AG04450 (cell line): ENCODE measurements around the gene HCFC2. TPM values are rescaled to one million over a fixed set of nuclear protein-coding genes. Genes with fewer than 3 reads are reported as not detected.

ENCODE experiments used
- CTCF ChIA-PET: fragments of 300-600, 350-600 bp; formaldehyde crosslinking; extraction: SDS; loops from one replicate; lab custom pipeline; 2022; ENCODE audit warnings: antibody characterized with exemption, inconsistent platforms; lab: Charles Lee
- POLR2A ChIA-PET: fragments of 350-600 bp; formaldehyde crosslinking; extraction: SDS; loops from one replicate; lab custom pipeline; 2021; ENCODE audit warnings: antibody characterized with exemption, inconsistent platforms; lab: Yijun Ruan, JAX
- DNase-seq: peaks from one replicate; pipeline ENCODE4 v3.0.0-alpha.2; 2011; ENCODE audit warnings: low read depth, low spot score
- H3K27ac ChIP-seq: one replicate; pipeline ENCODE4 v1.5.1; 2012; ENCODE audit warnings: low read depth, low read length, control low read depth
- H3K27me3 ChIP-seq: one replicate; pipeline ENCODE4 v1.6.0; 2012; ENCODE audit warnings: low read length; ENCODE audit not compliant: control insufficient read depth, insufficient read depth
- H3K4me3 ChIP-seq: 2 replicates; pipeline ENCODE4 v1.5.1; 2011; ENCODE audit warnings: mild to moderate bottlenecking, low read depth, low read length, control low read depth
- H3K9me3 ChIP-seq: 2 replicates; pipeline ENCODE4 v1.5.1; 2012; ENCODE audit warnings: low read length; ENCODE audit not compliant: control insufficient read depth, insufficient read depth
- CTCF ChIP-seq: IDR thresholded peaks from 2 replicates; pipeline ENCODE4 v1.5.1; 2011; ENCODE audit warnings: low read depth, low read length, control low read depth, inconsistent platforms
- polyA plus RNA-seq: library from polyadenylated mRNA; depleted of rRNA; stranded (reverse); fragments of >200 nt; gene quantifications from 2 replicates; pipeline ENCODE4 v1.2.3, GENCODE V29; 2011

The HCFC2 gene
- polyA plus RNA-seq, 1 experiment: 31.4 TPM

DNA sequence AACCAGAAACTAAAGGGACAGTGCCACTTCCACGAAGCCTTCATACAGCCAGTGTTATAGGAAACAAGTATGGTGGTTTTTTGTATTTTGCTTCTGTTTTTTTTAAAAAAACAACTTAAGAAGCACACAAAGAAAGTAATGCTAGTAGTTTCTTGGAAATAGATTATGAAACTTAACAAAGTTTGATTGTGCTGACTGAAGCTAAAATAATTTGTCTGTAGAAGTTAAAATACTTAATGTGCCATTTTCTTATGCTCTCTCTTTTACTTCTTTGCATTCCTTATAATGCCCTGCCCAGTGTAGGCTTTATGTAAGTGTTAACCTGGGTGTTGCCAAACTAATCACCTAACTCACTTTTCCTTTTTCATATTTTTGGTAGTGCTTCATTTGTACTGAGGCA lies 16.4 kb downstream of the HCFC2 start:
- TF ChIP-seq CTCF: no peak
- ChIA-PET POLR2A (no interaction called here), CTCF (no interaction called here)

DNA sequence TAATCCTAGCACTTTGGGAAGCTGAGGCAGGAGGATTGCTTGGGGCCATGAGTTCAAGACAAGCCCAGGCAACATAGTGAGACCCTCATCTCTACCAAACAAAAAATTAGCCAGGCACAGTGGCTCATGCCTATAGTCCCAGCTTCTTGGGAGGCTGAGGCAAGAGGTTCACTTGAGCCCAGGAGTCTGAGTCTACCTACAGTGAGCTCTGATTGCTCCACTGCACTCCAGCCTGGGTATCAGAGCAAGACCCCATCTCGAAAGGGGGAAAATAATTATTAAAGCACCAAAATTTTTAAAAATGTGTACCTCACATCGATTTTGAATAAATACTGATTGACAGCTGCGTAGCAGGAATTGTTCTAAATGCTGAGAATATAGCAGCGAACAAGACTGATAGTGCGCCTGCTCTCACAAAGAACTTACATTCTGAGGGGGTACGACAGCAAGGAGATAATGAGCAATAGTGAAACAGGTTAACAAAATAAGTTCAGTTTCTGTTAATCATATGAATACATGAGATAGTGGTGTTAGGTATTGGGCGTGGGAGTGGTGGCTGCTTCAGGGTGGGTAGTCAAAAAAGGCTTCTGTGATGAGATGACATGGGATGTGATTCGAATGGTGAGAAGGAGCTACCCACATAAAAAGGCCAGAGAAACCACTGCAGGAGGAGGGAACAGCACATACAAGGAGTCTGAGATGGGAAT lies 19.6 kb downstream of the HCFC2 start:
- CTCF ChIA-PET: interaction anchor here (0.6 to 3.1 kb wide), 2 partner anchors 25 to 1248 kb away, joined by 4 to 16 read pairs; no protein-coding TSS in a partner anchor
- no peaks in the 10 kb centered on the region for H3K27me3 ChIP-seq
- POLR2A ChIA-PET: interaction anchor here (0.9 kb wide), 1 partner anchor 118 kb away, joined by 3 read pairs; the partner anchor contains the start of gene TDG

More for the DNA sequence above, 16.4 kb downstream of the HCFC2 start:
- Histone ChIP-seq H3K27ac (no peak overlapping the region), H3K4me3 (no peak overlapping the region), H3K27me3 (no peaks in the 10 kb centered on the region), H3K9me3 (no peaks in the 10 kb centered on the region)
- DNase-seq: no peak

GRCh38 chr12:104090685-104091084 lies 26.4 kb downstream of the HCFC2 start:
- Histone ChIP-seq H3K27me3 (no peaks in the 10 kb centered on the region), H3K9me3 (no peaks in the 10 kb centered on the region), H3K27ac (no peak overlapping the region), H3K4me3 (no peak overlapping the region)
- no peak for DNase-seq
- ChIA-PET POLR2A (no interaction called here), CTCF (interaction anchor here (3.4 kb wide), 1 partner anchor 18 kb away, joined by 23 read pairs; no protein-coding TSS in a partner anchor)
- no peak for TF ChIP-seq CTCF

More for the DNA sequence above, 19.6 kb downstream of the HCFC2 start:
- Histone ChIP-seq H3K4me3 (no peak overlapping the region), H3K27ac (no peak overlapping the region), H3K9me3 (no peaks in the 10 kb centered on the region)
- no peak for TF ChIP-seq CTCF
- no peak for DNase-seq

DNA sequence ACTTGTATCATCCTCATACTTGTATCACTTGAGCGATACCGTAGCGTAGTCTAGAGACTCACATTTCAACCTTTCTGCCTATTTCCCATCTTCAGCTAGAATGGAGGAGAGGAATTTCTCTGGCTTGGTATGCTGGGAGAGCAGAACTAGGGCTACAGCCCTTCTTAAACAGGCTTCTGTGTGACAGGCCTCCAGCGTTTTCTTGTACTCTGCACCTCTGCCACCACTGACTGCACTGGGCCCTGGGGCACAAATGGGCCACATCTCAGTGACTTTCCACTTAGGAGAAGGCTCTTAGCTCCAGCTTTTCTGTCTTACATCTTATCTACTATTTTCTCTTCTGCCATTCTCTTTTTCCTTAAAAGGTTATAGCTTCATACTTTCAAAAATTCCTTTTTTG lies 26.8 kb downstream of the HCFC2 start:
- Histone ChIP-seq H3K4me3 (no peak overlapping the region), H3K27ac (no peak overlapping the region), H3K9me3 (no peaks in the 10 kb centered on the region), H3K27me3 (no peaks in the 10 kb centered on the region)
- ChIA-PET POLR2A (no interaction called here), CTCF (interaction anchor here (0.6 to 3.4 kb wide), 3 partner anchors 16 to 99 kb away, joined by 3 to 23 read pairs (median 4); no protein-coding TSS in a partner anchor)
- no peak for DNase-seq
- TF ChIP-seq CTCF: no peak

DNA sequence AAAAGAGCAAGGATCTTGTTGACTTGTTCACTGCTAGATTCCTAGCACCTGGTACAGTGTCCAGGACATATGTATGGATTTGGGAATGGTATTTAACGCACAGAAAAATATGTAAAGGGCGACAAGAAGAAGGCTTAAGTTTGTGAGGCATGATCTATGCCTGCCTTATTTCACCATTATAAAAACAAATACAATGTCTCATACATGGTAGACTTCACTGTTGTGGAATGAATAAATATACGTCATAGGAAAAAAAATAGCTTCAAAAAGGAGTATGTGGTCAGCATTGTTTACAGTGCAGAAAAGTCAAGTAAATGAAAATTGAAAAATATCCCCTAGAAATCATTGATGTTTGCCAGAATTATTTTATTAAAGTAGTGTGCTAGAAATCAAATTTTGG lies 30.0 kb downstream of the HCFC2 start:
- no peak overlapping the region for H3K4me3 ChIP-seq
- peak overlapping the region; percentile 22 for H3K27ac ChIP-seq
- no peak for TF ChIP-seq CTCF
- ChIA-PET CTCF (interaction anchor here (1.0 kb wide), 1 partner anchor 15 kb away, joined by 8 read pairs; no protein-coding TSS in a partner anchor), POLR2A (interaction anchor here (0.7 kb wide), 1 partner anchor 129 kb away, joined by 3 read pairs; the partner anchor contains the start of gene TDG)
- no peaks in the 10 kb centered on the region for H3K9me3 ChIP-seq
- DNase-seq: peak; percentile 43
- no peaks in the 10 kb centered on the region for H3K27me3 ChIP-seq
